Lung (tissue), 12 donors: Measurements from ENCODE around the gene TEAD1. TPM values are rescaled to one million over a fixed set of nuclear protein-coding genes. Genes with fewer than 3 reads are reported as not detected.

ENCODE experiments used
- ATAC-seq: fragments of 200-7000 bp; cut with Tn5 transposase; one replicate; pipeline ENCODE4 v1.9.1; 2020; ENCODE audit warnings: moderate number of reproducible peaks; ENCODE audit not compliant: insufficient read depth, low FRiP score
- DNase-seq, 3 donors: peaks; one replicate each; pipeline ENCODE4 v3.0.0-alpha.2; 2013 to 2017
- H3K27ac ChIP-seq, 2 donors: one replicate each; pipeline ENCODE4 v1.5.1; 2013; ENCODE audit warnings: mild to moderate bottlenecking in 2 of 2, moderate library complexity in 2 of 2, control low read depth in 1 of 2, inconsistent platforms in 1 of 2, low read depth in 1 of 2, low read length in 1 of 2
- H3K27me3 ChIP-seq, 3 donors: one replicate each; pipeline ENCODE4 v1.5.1; 2013; ENCODE audit warnings: low read length in 2 of 3; ENCODE audit not compliant: control insufficient read depth in 3 of 3, insufficient read depth in 3 of 3
- H3K36me3 ChIP-seq, 4 donors: one replicate each; pipeline ENCODE4 v1.5.1; 2013; ENCODE audit warnings: low read length in 4 of 4, mild to moderate bottlenecking in 1 of 4, moderate library complexity in 1 of 4; ENCODE audit not compliant: control insufficient read depth in 4 of 4, insufficient read depth in 4 of 4
- H3K4me1 ChIP-seq, 5 donors: one replicate each; pipeline ENCODE4 v1.5.1; 2013; ENCODE audit warnings: low read length in 5 of 5, mild to moderate bottlenecking in 2 of 5, moderate library complexity in 1 of 5; ENCODE audit not compliant: control insufficient read depth in 5 of 5, insufficient read depth in 5 of 5
- H3K4me3 ChIP-seq: one replicate; pipeline ENCODE4 v1.5.1; 2013; ENCODE audit warnings: mild to moderate bottlenecking, control low read depth, moderate library complexity
- H3K9ac ChIP-seq, 2 donors: one replicate each; pipeline ENCODE4 v1.5.1; 2013; ENCODE audit warnings: low read length in 2 of 2, control low read depth in 1 of 2; ENCODE audit not compliant: insufficient read depth in 1 of 2
- H3K9me3 ChIP-seq, 4 donors: one replicate each; pipeline ENCODE4 v1.5.1; 2013; ENCODE audit warnings: low read length in 3 of 4, mild to moderate bottlenecking in 1 of 4, moderate library complexity in 1 of 4; ENCODE audit not compliant: control insufficient read depth in 4 of 4, insufficient read depth in 3 of 4
- CTCF ChIP-seq: IDR thresholded peaks from 2 replicates; pipeline ENCODE4 v1.5.1; 2012; ENCODE audit warnings: mild to moderate bottlenecking; ENCODE audit errors: control extremely low read depth, extremely low read depth
- WGBS, 2 donors: extraction: QIAGEN DNeasy Blood & Tissue Kit; methylation state at CpG; one replicate each; pipeline ENCODE4 v1.1.7; 2013; 5-methylcytosine and 5-hydroxymethylcytosine counted together
- polyA plus RNA-seq, 2 donors: library from polyadenylated mRNA; stranded (reverse); fragments of 200-250 nt; gene quantifications; one replicate each; pipeline ENCODE4 v1.2.1, GENCODE V29; 2013
- total RNA-seq, 2 donors: library from RNA; depleted of rRNA in 1 of 2; stranded (reverse); fragments of >200 nt in 1 of 2; gene quantifications; one replicate each; pipeline ENCODE4 v1.2.1, GENCODE V29; 2014 to 2021
- donor health status: control.
- donor health status: control.
- donor health status: Bipolar disorder and iron deficiency.
- donor health status: healthy.
- donor health status: DM: yes; HTN: yes; CAD: no.

Gene TEAD1
- total and polyA plus RNA-seq, 4 donors: 7.7 to 141 (median 38.8) TPM

- H3K36me3 ChIP-seq: peaks cover 0 to 6% (median 2%) of the 10 kb centered on the region in 4 donors
- H3K4me1 ChIP-seq: peaks cover 11 to 49% (median 16%) of the 10 kb centered on the region in 5 donors
- no peaks in the 10 kb centered on the region for H3K9me3 ChIP-seq
- ATAC-seq (no peak), DNase-seq (peak in 2 of 3 donors; percentile 47 to 54)
- H3K27me3 ChIP-seq: no peaks in the 10 kb centered on the region
- H3K9ac ChIP-seq: no peak overlapping the region
- 89 to 90% methylated on average over 11 of the region's 11 CpGs for WGBS, 2 donors
- no peak overlapping the region for H3K4me3 ChIP-seq
- no peak overlapping the region for H3K27ac ChIP-seq
- TF ChIP-seq CTCF: no peak
These were observed 27.8 kb downstream of the TEAD1 start for GRCh38 chr11:12701811-12702592.

- WGBS, 2 donors: 87 to 90% methylated on average over 4 of the region's 4 CpGs
- Histone ChIP-seq H3K9me3 (no peaks in the 10 kb centered on the region), H3K4me1 (peaks cover 14 to 58% (median 23%) of the 10 kb centered on the region in 5 donors), H3K27me3 (no peaks in the 10 kb centered on the region), H3K9ac (no peak overlapping the region), H3K27ac (no peak overlapping the region), H3K36me3 (peaks cover 0 to 6% (median 2%) of the 10 kb centered on the region in 4 donors), H3K4me3 (no peak overlapping the region)
- no peak for ATAC-seq
- no peak for DNase-seq
- TF ChIP-seq CTCF: no peak
These were observed 28.8 kb downstream of the TEAD1 start for GRCh38 chr11:12702999-12703453.

GRCh38 chr11:12704049-12704448, 29.8 kb downstream of the TEAD1 start:
- Histone ChIP-seq H3K4me3 (no peak overlapping the region), H3K9me3 (no peaks in the 10 kb centered on the region), H3K27me3 (no peaks in the 10 kb centered on the region), H3K27ac (no peak overlapping the region), H3K4me1 (peaks cover 16 to 56% (median 24%) of the 10 kb centered on the region in 5 donors), H3K9ac (no peak overlapping the region), H3K36me3 (peaks cover 0 to 6% (median 2%) of the 10 kb centered on the region in 4 donors)
- no peak for TF ChIP-seq CTCF
- ATAC-seq (no peak), DNase-seq (no peak)
- 66 to 73% methylated on average over 4 of the region's 4 CpGs for WGBS, 2 donors
